ENCODE measurements around the gene SIM2.

The SIM2 gene

DNA sequence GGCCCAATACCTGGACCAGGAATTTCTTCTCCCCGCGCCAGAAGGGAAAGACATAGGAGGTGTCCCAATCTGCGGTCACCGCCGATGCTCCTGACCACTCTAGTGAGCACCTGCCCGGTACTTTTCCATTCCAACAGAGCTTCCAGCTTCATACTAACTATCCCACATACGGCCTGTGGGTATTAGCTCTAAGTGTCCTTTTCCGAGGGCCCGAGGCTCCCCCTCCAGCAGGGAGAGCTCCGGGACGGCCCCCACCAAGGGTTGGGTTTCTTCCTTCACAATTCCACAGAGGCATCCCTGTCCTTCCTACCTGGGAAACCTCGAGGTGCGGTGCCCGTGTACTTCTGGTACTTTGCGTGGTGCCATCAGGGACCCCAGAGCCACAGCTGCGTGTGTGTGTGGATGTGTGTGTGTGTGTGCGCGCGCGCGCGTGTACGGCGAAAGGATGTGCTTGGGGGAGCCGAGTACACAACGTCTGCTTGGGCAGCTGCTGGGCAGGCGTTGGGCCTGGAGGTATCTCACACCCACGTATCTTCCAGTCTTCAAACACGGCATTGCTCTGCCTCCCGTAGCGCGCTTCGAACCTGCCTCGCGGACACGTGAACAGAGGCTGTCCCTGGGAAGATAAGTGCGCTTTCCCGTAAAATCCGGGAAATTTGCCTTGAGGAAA, 2.4 kb upstream of the SIM2 start:
- TF ChIP-seq, protein P1, sequence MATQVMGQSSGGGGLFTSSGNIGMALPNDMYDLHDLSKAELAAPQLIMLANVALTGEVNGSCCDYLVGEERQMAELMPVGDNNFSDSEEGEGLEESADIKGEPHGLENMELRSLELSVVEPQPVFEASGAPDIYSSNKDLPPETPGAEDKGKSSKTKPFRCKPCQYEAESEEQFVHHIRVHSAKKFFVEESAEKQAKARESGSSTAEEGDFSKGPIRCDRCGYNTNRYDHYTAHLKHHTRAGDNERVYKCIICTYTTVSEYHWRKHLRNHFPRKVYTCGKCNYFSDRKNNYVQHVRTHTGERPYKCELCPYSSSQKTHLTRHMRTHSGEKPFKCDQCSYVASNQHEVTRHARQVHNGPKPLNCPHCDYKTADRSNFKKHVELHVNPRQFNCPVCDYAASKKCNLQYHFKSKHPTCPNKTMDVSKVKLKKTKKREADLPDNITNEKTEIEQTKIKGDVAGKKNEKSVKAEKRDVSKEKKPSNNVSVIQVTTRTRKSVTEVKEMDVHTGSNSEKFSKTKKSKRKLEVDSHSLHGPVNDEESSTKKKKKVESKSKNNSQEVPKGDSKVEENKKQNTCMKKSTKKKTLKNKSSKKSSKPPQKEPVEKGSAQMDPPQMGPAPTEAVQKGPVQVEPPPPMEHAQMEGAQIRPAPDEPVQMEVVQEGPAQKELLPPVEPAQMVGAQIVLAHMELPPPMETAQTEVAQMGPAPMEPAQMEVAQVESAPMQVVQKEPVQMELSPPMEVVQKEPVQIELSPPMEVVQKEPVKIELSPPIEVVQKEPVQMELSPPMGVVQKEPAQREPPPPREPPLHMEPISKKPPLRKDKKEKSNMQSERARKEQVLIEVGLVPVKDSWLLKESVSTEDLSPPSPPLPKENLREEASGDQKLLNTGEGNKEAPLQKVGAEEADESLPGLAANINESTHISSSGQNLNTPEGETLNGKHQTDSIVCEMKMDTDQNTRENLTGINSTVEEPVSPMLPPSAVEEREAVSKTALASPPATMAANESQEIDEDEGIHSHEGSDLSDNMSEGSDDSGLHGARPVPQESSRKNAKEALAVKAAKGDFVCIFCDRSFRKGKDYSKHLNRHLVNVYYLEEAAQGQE (IDR thresholded peaks at IDR 0.05; ENCODE audit: insufficient read depth in 1 of 2, low read depth in 2 of 2, low read length in 2 of 2) = no peak
- TF ChIP-seq SIN3A (IDR thresholded peaks at IDR 0.05; ENCODE audit: borderline replicate concordance, insufficient read depth, low read length) (no peak), TAF1 (IDR thresholded peaks at IDR 0.05; ENCODE audit: borderline replicate concordance, insufficient read depth, low read length) (no peak), POLR2AphosphoS5 (IDR thresholded peaks at IDR 0.05; ENCODE audit: low read depth, low read length) (no peak), FOXP2 (optimal IDR thresholded peaks at IDR 0.05; ENCODE audit: borderline replicate concordance, extremely low read depth, extremely low read length, insufficient read depth) (no peak)

DNA sequence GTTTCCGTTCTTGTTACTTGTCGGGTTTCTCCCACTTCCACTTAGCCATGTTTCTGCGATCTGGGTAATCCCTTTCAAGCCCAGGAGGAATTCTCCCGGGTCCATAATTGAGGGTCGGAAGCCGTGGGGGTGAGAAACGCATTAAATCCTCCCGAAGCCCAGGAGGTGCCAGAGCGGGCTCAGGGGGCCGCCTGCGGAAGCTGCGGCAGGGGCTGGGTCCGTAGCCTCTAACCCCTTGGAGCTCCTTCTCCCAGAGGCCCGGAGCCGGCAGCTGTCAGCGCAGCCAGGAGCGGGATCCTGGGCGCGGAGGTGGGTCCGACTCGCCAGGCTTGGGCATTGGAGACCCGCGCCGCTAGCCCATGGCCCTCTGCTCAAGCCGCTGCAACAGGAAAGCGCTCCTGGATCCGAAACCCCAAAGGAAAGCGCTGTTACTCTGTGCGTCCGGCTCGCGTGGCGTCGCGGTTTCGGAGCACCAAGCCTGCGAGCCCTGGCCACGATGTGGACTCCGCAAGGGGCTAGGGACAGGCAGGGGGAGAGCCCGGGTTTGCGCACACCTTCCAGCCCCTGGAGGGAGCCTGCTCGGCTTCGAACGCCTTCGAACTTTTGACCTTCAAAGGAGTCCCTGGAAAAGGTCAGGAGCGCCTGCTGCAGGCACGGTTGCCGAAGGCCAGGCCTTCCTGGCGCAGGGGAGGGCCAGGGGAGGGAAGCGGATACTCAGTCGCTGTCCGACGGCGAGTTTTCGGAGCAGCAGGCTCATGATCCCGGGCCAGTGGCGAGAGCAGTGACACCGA, 1.7 kb upstream of the SIM2 start:
- TF ChIP-seq FOXP2 (optimal IDR thresholded peaks at IDR 0.05; ENCODE audit: borderline replicate concordance, extremely low read depth, extremely low read length, insufficient read depth) (no peak), POLR2AphosphoS5 (IDR thresholded peaks at IDR 0.05; ENCODE audit: low read depth, low read length) (no peak), TAF1 (IDR thresholded peaks at IDR 0.05; ENCODE audit: borderline replicate concordance, insufficient read depth, low read length) (no peak)

DNA sequence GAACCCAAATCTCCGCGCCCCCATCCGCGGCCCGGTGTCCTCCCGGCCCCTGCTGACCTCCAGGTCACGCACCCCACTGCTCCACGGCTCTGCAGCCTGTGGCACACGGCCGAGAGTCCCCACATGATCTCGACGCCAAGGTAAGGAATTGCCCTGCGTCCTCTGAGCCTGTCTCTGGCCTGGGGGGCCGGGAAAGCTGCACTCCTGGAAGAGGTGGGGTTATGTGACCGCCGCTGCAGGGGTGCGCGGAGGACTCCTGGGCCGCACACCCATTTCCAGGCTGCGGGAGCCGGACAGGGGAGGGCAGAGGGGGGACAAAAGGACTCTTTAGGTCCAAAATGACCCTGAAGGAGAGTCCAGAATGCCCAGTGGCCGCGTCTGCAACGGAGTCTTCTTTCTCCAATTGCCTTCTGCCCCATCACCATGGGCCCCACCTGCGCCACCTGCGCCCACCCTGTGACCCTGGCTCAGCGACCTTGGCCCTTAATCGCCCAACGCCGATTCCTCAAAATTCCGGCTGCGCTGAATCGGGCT, 997 bp upstream of the SIM2 start:
- TF ChIP-seq SIN3A (IDR thresholded peaks at IDR 0.05; ENCODE audit: borderline replicate concordance, insufficient read depth, low read length) (no peak), FOXP2 (optimal IDR thresholded peaks at IDR 0.05; ENCODE audit: borderline replicate concordance, extremely low read depth, extremely low read length, insufficient read depth) (no peak), POLR2AphosphoS5 (IDR thresholded peaks at IDR 0.05; ENCODE audit: low read depth, low read length) (no peak), TAF1 (IDR thresholded peaks at IDR 0.05; ENCODE audit: borderline replicate concordance, insufficient read depth, low read length) (no peak)
- TF ChIP-seq, protein P1 (IDR thresholded peaks at IDR 0.05; ENCODE audit: insufficient read depth in 1 of 2, low read depth in 2 of 2, low read length in 2 of 2) = no peak

- TF ChIP-seq FOXP2 (optimal IDR thresholded peaks at IDR 0.05; ENCODE audit: borderline replicate concordance, extremely low read depth, extremely low read length, insufficient read depth) (peak; percentile 6), POLR2AphosphoS5 (IDR thresholded peaks at IDR 0.05; ENCODE audit: low read depth, low read length) (no peak)
These were observed 432 bp upstream of the SIM2 start for GRCh38 chr21:36698385-36698980.

DNA sequence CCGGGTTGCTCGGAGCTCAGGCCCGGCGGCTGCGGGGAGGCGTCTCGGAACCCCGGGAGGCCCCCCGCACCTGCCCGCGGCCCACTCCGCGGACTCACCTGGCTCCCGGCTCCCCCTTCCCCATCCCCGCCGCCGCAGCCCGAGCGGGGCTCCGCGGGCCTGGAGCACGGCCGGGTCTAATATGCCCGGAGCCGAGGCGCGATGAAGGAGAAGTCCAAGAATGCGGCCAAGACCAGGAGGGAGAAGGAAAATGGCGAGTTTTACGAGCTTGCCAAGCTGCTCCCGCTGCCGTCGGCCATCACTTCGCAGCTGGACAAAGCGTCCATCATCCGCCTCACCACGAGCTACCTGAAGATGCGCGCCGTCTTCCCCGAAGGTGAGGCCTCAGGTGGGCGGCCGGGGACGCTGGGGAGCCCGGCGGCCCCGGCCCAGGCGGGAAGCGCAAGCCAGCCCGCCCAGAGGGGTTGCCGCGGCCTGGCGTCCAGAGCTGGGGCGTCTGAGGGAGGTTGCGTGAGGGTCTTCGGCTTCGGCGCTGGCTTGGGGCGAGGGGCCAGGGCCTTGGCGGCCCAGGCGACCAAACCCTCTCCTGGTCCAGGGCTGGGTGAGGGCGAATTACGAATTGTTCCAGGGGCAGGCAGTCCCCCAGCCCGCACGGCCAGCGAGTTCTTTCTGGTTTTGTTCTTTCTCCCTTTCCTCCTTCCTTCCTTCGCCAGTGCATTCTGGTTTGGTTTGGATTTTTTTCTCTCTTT, 805 bp downstream of the SIM2 start:
- TF ChIP-seq, protein P1 (IDR thresholded peaks at IDR 0.05; ENCODE audit: insufficient read depth in 1 of 2, low read depth in 2 of 2, low read length in 2 of 2) = no peak
- TF ChIP-seq TAF1 (IDR thresholded peaks at IDR 0.05; ENCODE audit: borderline replicate concordance, insufficient read depth, low read length) = no peak

All from PFSK-1 (cell line).